ENCODE measurements around the gene ADAM33. TPM values are rescaled to one million over a fixed set of nuclear protein-coding genes. Genes with fewer than 3 reads are reported as not detected.
A peak's percentile ranks its signal among the peaks of the same experiment; 100 is the strongest.

The ADAM33 gene
- total and polyA plus RNA-seq, 2 experiments from 2014 or later: 2.8 to 6.0 TPM

DNA sequence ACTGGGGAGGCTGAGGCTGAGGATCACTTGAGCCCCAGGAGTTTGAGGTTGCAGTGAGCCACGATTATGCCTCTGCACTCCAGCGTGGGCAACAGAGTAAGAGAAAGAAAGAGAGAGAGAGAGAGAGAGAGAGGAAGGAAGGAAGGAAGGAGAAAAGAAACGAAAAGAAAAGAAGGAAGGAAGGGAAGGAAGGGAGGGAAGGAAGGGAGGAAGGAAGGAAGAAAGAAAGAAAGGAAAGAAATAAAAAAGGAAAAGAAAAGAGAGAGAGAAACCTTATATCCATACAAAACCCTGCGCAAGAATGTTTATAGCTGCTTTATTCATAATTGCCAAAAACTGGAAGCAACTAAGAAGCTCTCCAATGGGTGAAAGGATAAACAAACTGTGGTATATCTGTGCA, 42.5 kb upstream of the ADAM33 start:
- Histone ChIP-seq H2AFZ (peak overlapping the region; percentile 43; the same call in 1 of the 2 replicates), H3F3A (replicated peaks; ENCODE audit: low read depth) (no peaks in the 10 kb centered on the region), H3K36me3 (ENCODE audit: insufficient read depth) (no peaks in the 10 kb centered on the region), H3K4me3 (no peak overlapping the region), H3K9me2 (ENCODE audit: insufficient read depth) (no peaks in the 10 kb centered on the region), H3K27me3 (ENCODE audit: insufficient read depth) (peaks cover 8% of the 10 kb centered on the region; the same call in 1 of the 2 replicates), H3K27ac (ENCODE audit: low read depth) (no peak overlapping the region), H3K79me2 (replicated peaks; ENCODE audit: insufficient read depth) (no peaks in the 10 kb centered on the region), H4K20me1 (replicated peaks; ENCODE audit: insufficient read depth) (no peaks in the 10 kb centered on the region), H3K4me1 (ENCODE audit: insufficient read depth) (no peaks in the 10 kb centered on the region), H3K4me2 (no peak overlapping the region)
- no peak overlapping the region for H3K27ac Mint-ChIP-seq
- no peak overlapping the region for H3K4me3 Mint-ChIP-seq
- DNase-seq (ENCODE audit: low spot score): no peak
- H3K9me3 Mint-ChIP-seq: no peaks in the 10 kb centered on the region; the same call in 2 of the 3 replicates
- H3K27me3 Mint-ChIP-seq (ENCODE audit: insufficient read depth, low read depth, poor library complexity): peaks cover 18% of the 10 kb centered on the region
- no peaks in the 10 kb centered on the region for H3K36me3 Mint-ChIP-seq (ENCODE audit: low read depth)
- no peak for ATAC-seq
- TF ChIP-seq EZH2phosphoT487 (IDR thresholded peaks at IDR 0.05; ENCODE audit: unreplicated experiment) (no peak), POLR2AphosphoS5 (IDR thresholded peaks at IDR 0.05; ENCODE audit: low read depth) (no peak), ZNF331 (CRISPR knock-in tag; IDR thresholded peaks at IDR 0.05; ENCODE audit: low read depth) (no peak), EZH2 (IDR thresholded peaks at IDR 0.05; ENCODE audit: low read depth, unreplicated experiment) (no peak), STAT1 (IDR thresholded peaks at IDR 0.05; ENCODE audit: unreplicated experiment) (no peak), CREB1 (CRISPR knock-in tag; IDR thresholded peaks at IDR 0.05; ENCODE audit: low read depth) (no peak), ZNF114 (CRISPR knock-in tag; IDR thresholded peaks at IDR 0.05) (no peak), NANOG (IDR thresholded peaks at IDR 0.05; ENCODE audit: borderline replicate concordance) (no peak), JUNB (IDR thresholded peaks at IDR 0.05; ENCODE audit: unreplicated experiment) (no peak)
- TF ChIP-seq, protein P1, sequence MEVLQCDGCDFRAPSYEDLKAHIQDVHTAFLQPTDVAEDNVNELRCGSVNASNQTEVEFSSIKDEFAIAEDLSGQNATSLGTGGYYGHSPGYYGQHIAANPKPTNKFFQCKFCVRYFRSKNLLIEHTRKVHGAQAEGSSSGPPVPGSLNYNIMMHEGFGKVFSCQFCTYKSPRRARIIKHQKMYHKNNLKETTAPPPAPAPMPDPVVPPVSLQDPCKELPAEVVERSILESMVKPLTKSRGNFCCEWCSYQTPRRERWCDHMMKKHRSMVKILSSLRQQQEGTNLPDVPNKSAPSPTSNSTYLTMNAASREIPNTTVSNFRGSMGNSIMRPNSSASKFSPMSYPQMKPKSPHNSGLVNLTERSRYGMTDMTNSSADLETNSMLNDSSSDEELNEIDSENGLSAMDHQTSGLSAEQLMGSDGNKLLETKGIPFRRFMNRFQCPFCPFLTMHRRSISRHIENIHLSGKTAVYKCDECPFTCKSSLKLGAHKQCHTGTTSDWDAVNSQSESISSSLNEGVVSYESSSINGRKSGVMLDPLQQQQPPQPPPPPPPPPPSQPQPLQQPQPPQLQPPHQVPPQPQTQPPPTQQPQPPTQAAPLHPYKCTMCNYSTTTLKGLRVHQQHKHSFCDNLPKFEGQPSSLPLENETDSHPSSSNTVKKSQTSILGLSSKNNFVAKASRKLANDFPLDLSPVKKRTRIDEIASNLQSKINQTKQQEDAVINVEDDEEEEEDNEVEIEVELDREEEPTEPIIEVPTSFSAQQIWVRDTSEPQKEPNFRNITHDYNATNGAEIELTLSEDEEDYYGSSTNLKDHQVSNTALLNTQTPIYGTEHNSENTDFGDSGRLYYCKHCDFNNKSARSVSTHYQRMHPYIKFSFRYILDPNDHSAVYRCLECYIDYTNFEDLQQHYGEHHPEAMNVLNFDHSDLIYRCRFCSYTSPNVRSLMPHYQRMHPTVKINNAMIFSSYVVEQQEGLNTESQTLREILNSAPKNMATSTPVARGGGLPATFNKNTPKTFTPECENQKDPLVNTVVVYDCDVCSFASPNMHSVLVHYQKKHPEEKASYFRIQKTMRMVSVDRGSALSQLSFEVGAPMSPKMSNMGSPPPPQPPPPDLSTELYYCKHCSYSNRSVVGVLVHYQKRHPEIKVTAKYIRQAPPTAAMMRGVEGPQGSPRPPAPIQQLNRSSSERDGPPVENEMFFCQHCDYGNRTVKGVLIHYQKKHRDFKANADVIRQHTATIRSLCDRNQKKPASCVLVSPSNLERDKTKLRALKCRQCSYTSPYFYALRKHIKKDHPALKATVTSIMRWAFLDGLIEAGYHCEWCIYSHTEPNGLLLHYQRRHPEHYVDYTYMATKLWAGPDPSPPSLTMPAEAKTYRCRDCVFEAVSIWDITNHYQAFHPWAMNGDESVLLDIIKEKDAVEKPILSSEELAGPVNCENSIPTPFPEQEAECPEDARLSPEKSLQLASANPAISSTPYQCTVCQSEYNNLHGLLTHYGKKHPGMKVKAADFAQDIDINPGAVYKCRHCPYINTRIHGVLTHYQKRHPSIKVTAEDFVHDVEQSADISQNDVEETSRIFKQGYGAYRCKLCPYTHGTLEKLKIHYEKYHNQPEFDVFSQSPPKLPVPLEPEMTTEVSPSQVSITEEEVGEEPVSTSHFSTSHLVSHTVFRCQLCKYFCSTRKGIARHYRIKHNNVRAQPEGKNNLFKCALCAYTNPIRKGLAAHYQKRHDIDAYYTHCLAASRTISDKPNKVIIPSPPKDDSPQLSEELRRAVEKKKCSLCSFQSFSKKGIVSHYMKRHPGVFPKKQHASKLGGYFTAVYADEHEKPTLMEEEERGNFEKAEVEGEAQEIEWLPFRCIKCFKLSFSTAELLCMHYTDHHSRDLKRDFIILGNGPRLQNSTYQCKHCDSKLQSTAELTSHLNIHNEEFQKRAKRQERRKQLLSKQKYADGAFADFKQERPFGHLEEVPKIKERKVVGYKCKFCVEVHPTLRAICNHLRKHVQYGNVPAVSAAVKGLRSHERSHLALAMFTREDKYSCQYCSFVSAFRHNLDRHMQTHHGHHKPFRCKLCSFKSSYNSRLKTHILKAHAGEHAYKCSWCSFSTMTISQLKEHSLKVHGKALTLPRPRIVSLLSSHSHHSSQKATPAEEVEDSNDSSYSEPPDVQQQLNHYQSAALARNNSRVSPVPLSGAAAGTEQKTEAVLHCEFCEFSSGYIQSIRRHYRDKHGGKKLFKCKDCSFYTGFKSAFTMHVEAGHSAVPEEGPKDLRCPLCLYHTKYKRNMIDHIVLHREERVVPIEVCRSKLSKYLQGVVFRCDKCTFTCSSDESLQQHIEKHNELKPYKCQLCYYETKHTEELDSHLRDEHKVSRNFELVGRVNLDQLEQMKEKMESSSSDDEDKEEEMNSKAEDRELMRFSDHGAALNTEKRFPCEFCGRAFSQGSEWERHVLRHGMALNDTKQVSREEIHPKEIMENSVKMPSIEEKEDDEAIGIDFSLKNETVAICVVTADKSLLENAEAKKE (CRISPR knock-in tag; IDR thresholded peaks at IDR 0.05): no peak
- TF ChIP-seq, protein P2, sequence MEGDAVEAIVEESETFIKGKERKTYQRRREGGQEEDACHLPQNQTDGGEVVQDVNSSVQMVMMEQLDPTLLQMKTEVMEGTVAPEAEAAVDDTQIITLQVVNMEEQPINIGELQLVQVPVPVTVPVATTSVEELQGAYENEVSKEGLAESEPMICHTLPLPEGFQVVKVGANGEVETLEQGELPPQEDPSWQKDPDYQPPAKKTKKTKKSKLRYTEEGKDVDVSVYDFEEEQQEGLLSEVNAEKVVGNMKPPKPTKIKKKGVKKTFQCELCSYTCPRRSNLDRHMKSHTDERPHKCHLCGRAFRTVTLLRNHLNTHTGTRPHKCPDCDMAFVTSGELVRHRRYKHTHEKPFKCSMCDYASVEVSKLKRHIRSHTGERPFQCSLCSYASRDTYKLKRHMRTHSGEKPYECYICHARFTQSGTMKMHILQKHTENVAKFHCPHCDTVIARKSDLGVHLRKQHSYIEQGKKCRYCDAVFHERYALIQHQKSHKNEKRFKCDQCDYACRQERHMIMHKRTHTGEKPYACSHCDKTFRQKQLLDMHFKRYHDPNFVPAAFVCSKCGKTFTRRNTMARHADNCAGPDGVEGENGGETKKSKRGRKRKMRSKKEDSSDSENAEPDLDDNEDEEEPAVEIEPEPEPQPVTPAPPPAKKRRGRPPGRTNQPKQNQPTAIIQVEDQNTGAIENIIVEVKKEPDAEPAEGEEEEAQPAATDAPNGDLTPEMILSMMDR (conservative IDR thresholded peaks at IDR 0.05; ENCODE audit: low read depth in 2 of 2): no peak
- TF ChIP-seq, protein P3, sequence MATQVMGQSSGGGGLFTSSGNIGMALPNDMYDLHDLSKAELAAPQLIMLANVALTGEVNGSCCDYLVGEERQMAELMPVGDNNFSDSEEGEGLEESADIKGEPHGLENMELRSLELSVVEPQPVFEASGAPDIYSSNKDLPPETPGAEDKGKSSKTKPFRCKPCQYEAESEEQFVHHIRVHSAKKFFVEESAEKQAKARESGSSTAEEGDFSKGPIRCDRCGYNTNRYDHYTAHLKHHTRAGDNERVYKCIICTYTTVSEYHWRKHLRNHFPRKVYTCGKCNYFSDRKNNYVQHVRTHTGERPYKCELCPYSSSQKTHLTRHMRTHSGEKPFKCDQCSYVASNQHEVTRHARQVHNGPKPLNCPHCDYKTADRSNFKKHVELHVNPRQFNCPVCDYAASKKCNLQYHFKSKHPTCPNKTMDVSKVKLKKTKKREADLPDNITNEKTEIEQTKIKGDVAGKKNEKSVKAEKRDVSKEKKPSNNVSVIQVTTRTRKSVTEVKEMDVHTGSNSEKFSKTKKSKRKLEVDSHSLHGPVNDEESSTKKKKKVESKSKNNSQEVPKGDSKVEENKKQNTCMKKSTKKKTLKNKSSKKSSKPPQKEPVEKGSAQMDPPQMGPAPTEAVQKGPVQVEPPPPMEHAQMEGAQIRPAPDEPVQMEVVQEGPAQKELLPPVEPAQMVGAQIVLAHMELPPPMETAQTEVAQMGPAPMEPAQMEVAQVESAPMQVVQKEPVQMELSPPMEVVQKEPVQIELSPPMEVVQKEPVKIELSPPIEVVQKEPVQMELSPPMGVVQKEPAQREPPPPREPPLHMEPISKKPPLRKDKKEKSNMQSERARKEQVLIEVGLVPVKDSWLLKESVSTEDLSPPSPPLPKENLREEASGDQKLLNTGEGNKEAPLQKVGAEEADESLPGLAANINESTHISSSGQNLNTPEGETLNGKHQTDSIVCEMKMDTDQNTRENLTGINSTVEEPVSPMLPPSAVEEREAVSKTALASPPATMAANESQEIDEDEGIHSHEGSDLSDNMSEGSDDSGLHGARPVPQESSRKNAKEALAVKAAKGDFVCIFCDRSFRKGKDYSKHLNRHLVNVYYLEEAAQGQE (IDR thresholded peaks at IDR 0.05; ENCODE audit: unreplicated experiment): no peak
- peaks cover 14% of the 10 kb centered on the region for H3K4me1 Mint-ChIP-seq
